GM18519 (cell line): ENCODE measurements around the gene PRAMEF1.
"Not testable (repeated sequence)": the region's sequence is repeated elsewhere in the genome, so short reads cannot be mapped to it uniquely, and the experiment has no call there.

Experiments
- ATAC-seq: cut with Tn5 transposase; IDR thresholded peaks from one replicate; pipeline ENCODE4 v1.9.1; 2021; ENCODE audit warnings: mild to moderate bottlenecking, moderate library complexity; ENCODE audit not compliant: unreplicated experiment, low FRiP score

PRAMEF1 gene

DNA sequence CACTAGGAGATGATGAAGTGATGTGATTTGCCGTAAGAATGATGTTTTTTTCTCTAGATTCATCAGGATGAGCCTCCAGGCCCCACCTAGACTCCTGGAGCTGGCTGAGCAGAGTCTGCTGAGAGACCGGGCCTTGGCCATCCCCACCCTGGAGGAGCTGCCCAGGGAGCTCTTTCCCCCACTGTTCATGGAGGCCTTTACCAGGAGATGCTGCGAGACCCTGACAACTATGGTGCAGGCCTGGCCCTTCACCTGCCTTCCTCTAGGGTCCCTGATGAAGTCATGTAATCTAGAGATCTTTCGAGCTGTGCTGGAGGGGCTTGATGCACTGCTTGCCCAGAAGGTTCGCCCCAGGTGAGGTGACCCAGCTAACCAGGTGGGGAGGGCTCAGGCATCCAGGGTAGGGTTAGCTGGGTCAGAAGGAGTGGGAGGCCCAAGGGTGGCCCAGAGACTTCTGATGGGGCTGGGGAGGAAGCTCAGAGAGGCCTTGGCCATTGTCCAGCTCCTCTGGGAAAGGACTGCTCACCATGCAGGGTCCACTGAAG, 16.3 kb upstream of the PRAMEF1 start:
- no peak for ATAC-seq

GRCh38 chr1:12775443-12775842, 15.8 kb upstream of the PRAMEF1 start:
- ATAC-seq: no peak

DNA sequence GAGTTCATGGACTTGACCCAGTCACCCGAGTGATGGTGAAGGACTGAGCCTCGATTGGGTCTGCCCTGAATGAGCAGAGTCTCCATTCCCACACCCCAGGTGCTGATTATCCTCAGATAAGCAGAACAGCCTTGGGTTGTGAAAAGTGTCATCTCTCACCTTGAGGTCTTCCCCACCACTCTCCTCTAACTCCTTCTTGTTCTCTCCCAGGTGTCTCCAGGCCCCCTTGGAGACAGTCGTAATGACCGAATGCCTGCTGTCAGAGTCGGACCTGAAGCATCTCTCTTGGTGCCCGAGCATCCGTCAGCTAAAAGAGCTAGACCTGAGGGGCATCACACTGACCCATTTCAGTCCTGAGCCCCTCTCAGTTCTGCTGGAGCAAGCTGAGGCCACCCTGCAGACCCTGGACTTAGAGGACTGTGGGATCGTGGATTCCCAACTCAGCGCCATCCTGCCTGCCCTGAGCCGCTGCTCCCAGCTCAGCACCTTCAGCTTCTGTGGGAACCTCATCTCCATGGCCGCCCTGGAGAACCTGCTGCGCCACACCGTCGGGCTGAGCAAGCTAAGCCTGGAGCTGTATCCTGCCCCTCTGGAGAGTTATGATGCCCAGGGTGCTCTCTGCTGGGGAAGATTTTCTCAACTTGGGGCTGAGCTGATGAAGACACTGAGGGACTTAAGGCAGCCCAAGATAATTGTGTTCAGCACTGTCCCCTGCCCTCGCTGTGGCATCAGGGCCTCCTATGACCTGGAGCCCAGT, 14.2 kb upstream of the PRAMEF1 start:
- no peak for ATAC-seq

- no peak for ATAC-seq
Observed at GRCh38 chr1:12778061-12778460, 13.1 kb upstream of the PRAMEF1 start.

DNA sequence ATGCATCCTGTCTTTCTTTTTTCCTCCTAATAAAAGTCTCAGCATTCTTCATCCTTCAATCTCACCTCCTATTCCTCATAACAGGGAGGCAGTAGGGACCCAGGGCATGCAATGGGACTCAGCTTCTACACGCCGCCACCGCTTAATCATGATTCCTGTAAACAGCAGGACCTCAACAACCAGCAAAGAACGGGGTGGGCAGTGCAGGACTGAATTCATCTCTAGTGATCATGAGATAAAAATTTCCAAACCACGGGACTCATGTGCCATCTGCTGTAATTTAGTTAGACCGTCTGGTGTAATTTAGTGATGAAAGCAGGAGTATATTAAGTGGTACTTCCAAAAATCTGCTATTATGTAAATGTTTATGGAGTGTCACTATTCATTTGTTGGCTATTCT, 12.3 kb upstream of the PRAMEF1 start:
- ATAC-seq: no peak

- ATAC-seq: not testable (repeated sequence)
Observed at GRCh38 chr1:12781488-12781887, 9.7 kb upstream of the PRAMEF1 start.

- not testable (repeated sequence) for ATAC-seq
Observed at GRCh38 chr1:12783783-12784182, 7.4 kb upstream of the PRAMEF1 start.

DNA sequence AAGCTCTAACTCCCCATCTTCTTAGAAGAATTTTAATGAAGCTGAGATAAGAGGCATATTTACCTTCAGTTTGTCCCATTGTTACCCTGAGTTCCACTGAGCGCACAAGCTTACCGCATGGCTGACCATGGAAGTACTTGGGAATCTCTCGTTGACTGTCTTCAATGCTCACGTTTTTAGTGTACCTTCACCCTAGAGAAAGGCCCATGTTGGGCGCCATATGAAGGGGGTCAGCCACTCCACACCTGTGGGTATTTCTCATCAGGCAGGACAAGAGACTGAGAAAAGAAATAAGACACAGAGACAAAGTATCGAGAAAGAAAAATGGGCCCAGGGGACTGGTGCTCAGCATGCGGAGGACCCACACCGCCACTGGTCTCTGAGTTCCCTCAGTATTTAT, 6.5 kb upstream of the PRAMEF1 start:
- ATAC-seq: not testable (repeated sequence)

GRCh38 chr1:12798911-12799310, 7.7 kb downstream of the PRAMEF1 start:
- ATAC-seq: no peak

- ATAC-seq: no peak
Observed at GRCh38 chr1:12799730-12800129, 8.5 kb downstream of the PRAMEF1 start.

DNA sequence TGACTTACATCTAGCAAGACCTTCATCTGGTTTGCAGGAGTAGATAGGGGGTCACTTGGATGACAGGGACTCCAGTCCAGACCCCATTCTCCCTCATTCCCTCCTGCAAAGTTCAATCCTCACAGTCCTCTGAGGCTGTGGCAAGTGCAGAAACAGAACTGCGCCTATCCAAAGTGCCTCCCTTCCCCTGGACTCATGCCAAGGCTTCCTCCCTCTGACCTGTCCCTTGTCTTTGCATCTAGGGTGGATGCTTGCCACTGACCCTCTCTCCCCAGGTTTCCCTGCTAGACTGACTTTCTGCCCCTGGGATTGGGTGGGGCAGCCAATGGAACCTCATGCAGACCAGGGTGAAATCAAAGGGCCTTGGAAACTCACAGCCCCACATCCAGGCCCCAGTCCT, 18.7 kb downstream of the PRAMEF1 start:
- no peak for ATAC-seq

- ATAC-seq: no peak
Observed at GRCh38 chr1:12810691-12811408, 19.7 kb downstream of the PRAMEF1 start.

DNA sequence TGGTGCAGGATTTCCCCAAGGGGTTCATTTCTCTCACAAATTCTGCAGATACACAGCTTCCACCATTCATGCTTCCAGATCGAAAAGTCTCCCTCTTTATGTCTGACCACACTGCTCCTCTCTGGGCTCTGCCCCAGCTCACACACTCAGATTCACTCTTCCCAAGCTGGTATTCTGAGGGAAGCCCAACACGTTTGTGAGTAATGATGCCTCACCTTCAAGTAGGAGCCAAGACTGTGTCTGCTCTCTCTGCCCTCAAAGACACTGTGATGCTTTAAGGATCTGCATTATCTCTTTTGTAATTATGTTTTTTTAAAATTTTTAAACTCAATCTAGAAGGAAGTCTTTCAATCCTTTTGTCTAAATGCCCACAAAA, 20.2 kb downstream of the PRAMEF1 start:
- ATAC-seq: no peak

- ATAC-seq: not testable (repeated sequence)
Observed at GRCh38 chr1:12819061-12819460, 27.9 kb downstream of the PRAMEF1 start.

- ATAC-seq: not testable (repeated sequence)
Observed at GRCh38 chr1:12831310-12831709, 40.1 kb downstream of the PRAMEF1 start, which contains the start of gene PRAMEF11. Gene PRAMEF11 (minus strand): TSS chr1:12831410. CDS start chr1:12828789, 2,621 bp downstream.

- ATAC-seq: not testable (repeated sequence)
Observed at GRCh38 chr1:12833251-12833650, 42.1 kb downstream of the PRAMEF1 start.
